Activated CD4-positive, CD25-positive, alpha-beta regulatory T cell treated with anti-CD3 and anti-CD28 coated beads, Interleukin-2, amount 50 U/mL, for 16 hours (primary cell): Measurements from ENCODE around the gene IGFBP6.
"Not testable (repeated sequence)": the region's sequence is repeated elsewhere in the genome, so short reads cannot be mapped to it uniquely, and the experiment has no call there.

Source experiments
- DNase-seq: peaks from one replicate; pipeline ENCODE4 v3.0.0-alpha.2; 2020; ENCODE audit warnings: low read depth, low spot score

The IGFBP6 gene

GRCh38 chr12:53096089-53096741 lies 1.3 kb upstream of the IGFBP6 start:
- no peak for DNase-seq

- no peak for DNase-seq
These were observed 708 bp upstream of the IGFBP6 start for GRCh38 chr12:53096759-53097158.

- no peak for DNase-seq
These were observed 282 bp upstream of the IGFBP6 start for GRCh38 chr12:53097207-53097563.

- no peak for DNase-seq
These were observed 1.0 kb downstream of the IGFBP6 start for GRCh38 chr12:53098354-53098981.

- peak; percentile 73 for DNase-seq
These were observed 1.8 kb downstream of the IGFBP6 start for GRCh38 chr12:53099071-53099882.

DNA sequence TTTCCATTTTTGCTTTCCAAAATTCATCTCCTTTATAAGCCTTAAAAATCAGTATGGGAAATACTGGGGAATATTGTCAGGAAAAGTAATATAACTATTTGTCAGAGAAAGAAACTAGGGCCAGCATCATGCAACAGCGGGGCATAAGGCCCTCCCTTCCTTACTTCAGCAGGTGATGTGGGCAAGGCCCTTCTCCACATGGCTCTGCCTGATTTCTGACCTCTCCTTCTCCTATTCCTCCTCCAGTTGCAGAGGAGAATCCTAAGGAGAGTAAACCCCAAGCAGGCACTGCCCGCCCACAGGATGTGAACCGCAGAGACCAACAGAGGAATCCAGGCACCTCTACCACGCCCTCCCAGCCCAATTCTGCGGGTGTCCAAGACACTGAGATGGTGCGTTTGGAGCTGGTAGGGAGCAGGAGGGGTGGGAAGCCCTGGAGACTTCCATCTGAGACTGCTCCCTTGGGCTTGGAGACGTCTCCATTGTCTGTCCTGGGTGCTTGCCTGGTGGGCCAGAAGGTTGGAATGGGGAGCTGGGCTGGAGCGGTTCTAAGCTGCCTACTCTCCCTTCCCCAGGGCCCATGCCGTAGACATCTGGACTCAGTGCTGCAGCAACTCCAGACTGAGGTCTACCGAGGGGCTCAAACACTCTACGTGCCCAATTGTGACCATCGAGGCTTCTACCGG lies 3.1 kb downstream of the IGFBP6 start:
- no peak for DNase-seq

GRCh38 chr12:53101266-53101665 lies 3.8 kb downstream of the IGFBP6 start:
- no peak for DNase-seq

GRCh38 chr12:53101931-53102781 lies 4.7 kb downstream of the IGFBP6 start:
- no peak for DNase-seq

DNA sequence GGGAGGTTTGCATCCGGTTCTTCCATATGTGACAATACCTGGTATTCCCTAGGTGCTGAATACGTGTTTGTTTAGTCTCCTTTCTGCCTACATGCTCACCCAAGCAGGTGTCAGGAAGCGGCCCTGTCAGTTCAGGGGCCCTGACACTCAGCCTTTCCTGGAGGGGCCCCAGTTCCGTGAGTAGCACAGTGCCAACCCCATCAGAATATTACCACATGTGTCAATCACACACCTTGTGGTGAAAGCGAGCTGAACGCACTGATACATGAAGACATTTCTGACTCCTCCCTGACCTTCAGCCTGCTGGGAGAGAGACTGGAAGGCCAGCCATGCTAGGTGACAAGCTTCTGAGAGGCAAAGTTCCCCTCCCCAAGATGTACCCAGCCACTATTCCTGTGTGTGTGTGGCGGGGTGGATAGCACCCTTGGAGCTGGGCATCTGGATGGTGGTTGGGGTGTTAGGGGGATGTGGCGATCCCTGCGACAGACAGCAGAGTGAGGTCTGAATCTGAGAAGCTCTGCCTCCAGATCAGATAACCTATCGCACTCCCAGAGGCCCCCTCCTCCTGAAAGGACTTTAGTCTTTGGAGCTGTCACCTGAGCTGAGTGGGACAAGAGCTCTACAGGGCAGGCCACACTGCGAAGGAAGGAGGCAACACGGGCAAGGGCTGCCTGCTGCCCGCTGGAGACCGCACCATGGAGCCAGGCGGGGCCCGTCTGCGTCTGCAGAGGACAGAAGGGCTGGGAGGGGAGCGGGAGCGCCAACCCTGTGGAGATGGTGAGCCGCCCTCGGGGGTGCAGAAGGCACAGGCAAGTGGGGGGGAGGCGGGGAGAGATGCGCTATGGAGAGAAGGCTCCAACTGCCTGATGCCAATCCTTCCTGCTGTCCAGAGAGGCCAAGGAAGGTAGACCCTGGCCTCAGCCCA lies 5.7 kb downstream of the IGFBP6 start, which contains the start of gene SOAT2:
SOAT2 (plus strand) TSS at position 604 of the 925 bp plus-strand sequence; CDS start at position 696, 92 bp downstream.
- DNase-seq, result no peak

DNA sequence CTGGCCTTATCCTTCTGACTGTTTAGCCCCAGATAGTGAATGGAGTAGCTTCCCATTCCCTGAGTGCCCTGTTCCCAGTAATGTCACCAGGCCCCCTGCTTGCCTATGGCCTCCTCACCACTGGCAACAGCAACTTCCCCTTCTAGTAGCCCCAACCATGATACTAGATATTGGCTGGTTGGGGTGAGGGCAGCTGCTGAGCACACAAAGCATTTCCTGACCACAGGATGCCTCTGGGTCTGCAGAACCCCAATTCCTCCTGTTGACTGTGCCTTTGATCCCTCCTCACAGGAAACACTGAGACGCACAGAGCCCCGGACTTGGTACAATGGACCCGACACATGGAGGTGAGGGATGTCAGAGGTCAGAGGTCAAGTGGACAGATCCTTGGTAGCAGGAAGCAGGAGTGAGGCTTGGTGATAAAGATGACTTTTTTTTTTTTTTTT lies 6.4 kb downstream of the IGFBP6 start:
- DNase-seq, result no peak

DNA sequence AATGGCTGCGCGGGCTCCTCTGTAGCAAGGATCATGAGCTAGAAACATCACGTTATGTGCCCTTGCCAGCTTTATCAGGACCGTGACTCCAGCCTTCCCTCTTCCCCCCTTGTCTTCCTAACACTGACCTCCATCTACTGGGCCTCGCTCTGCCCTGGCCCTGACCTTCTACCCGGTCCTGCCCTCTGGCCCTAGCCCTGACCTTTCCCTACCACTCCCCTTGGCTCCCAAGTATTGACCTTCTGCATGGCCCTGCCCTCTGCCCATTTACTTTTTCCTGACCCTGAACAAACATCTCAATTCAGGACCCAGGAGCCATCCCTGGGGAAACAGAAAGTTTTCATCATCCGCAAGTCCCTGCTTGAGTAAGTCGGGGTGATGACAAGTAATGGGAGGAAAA lies 7.8 kb downstream of the IGFBP6 start:
- no peak for DNase-seq

DNA sequence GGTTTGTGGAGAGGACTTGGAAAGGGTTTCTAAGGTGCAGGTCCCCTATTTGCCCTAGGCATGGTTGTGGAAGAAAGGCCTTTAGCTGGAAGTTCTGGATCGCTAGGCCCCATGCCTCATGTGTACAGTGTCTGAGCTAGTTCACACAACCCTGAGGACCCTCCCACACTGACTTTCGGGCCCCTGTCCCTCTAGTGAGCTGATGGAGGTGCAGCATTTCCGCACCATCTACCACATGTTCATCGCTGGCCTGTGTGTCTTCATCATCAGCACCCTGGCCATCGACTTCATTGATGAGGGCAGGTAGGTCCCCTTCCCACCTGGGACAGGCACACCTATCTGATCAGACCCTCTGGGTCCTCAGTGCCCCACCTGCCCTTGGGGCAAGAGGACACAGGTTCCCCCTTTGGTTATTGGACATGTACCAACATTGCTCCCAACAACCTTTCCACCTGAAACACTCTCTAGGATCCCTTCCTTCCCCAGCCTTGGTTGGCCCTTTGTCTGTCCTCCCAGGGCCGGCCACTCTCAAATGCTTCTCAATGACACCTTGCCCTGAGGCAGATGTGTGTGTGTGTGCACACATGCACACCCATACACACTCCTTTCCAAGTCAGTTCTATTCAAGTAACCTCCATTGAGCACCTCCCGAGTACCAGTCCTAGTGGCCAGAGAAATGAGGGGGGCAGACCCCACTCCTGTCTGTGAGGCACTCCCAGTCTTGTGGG lies 8.4 kb downstream of the IGFBP6 start:
- no peak for DNase-seq

DNA sequence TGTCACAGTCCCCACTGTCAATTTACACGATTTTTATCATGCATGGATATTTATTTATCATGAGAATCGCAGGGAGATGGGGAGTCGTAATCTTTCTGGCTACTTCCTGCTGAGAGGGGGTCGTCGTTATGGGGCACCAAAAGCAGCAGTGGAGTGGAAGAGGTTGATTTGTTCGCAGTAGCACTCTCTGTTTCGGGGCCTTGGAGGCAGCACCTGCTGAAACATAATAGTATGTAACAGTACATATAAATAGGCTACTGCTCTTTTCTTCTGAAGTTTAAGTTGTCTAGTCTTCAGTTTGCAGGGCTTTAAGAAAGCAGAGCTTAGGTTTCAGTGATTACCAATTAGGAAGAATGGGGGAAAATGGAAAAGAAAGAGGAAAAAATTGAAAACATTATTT lies 9.7 kb downstream of the IGFBP6 start:
- DNase-seq, result no peak

GRCh38 chr12:53112431-53112830 lies 15.0 kb downstream of the IGFBP6 start:
- not testable (repeated sequence) for DNase-seq

DNA sequence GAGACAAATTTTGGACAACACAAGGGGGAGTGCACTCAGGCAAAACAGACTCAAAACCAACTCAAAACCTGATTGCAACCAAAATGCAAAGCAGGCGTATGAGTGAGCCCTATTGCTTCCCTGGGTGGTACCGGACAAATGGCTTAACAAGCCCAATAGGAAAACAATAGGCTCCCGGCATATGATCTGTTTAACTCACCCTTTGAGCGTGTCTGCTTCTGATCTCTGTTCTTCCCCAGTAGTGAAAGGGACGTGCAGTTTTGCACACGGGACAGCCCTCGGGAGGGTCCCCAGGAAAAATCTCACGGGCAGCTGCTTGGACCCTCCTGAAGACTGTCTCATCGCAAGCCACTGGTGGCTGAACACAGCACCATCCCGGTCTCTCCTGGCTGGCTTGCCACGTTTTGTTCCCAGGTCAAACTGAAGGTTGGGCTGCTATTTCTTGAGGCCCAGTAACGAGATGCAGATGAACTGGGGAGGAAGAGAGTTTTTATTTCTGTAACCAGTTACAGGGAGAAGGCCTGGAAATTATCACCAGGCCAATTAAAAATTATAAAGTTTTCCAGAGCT lies 15.8 kb downstream of the IGFBP6 start:
- no peak for DNase-seq

DNA sequence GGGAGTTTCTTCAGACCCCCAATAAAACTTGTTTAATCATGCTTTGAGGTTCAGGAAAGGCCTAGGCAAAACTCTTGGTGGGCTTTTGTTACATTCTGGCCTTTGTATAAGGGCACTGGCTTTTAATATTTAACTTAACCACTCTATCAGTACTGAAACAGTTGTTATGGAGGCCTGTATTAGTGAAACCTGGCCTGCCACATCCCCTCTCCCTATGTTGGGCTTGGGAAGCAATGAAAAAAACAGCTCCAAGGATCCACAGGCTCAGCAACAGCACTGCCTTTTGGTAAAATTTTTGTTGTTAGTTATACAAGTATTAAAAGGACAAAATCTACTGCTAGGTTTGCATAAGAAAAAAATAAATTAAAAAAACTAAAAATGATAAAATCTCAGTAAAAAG lies 16.5 kb downstream of the IGFBP6 start:
- no peak for DNase-seq

GRCh38 chr12:53115112-53115890 lies 17.8 kb downstream of the IGFBP6 start:
- DNase-seq, result no peak
